ENCODE measurements around the gene AP1AR.
A peak's percentile ranks its signal among the peaks of the same experiment; 100 is the strongest.

DNA sequence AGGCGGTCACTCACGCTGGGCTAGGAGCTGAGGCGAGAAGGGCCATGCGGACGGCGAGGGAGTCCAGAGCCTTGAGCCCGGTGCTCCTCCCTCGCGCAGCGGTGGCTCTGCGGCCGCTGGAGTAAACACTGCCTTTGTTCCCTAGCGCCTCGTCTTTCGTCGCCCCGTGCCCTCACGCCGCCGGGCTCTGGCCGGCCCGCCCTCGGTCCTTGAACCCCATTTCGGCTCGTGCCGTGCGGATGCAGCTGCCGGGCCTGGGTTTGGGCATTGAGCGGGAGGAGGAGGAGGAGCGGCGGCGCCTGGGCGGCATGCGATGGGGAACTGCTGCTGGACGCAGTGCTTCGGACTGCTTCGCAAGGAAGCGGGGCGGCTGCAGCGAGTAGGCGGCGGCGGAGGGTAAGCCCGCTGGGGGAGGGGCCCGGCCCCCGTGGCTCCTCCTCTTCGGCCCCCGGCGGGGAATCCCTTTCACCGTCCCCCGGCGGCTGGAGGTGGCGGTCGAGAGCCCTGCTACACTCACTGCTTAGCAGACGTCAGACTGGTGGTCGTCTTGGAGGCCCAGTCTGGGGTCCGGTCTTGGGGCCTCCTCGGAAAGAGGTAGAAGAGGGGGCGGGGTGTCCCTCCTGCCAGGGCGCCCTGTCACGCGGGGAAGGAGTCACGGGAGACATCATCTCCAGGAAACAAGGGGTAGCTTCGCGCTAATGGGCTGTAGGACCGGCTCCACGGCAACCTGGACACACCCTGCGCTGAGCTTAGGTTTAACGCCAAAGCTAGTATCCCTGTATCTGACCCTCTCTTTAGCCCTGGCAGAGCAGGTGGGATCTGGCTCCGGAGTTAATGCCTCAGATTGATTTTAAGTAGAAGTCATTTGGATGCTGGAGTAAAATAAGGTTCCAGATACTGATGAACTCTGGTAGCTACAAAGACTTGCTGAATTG lies at the start of gene AP1AR:
- TF ChIP-seq, protein P1, sequence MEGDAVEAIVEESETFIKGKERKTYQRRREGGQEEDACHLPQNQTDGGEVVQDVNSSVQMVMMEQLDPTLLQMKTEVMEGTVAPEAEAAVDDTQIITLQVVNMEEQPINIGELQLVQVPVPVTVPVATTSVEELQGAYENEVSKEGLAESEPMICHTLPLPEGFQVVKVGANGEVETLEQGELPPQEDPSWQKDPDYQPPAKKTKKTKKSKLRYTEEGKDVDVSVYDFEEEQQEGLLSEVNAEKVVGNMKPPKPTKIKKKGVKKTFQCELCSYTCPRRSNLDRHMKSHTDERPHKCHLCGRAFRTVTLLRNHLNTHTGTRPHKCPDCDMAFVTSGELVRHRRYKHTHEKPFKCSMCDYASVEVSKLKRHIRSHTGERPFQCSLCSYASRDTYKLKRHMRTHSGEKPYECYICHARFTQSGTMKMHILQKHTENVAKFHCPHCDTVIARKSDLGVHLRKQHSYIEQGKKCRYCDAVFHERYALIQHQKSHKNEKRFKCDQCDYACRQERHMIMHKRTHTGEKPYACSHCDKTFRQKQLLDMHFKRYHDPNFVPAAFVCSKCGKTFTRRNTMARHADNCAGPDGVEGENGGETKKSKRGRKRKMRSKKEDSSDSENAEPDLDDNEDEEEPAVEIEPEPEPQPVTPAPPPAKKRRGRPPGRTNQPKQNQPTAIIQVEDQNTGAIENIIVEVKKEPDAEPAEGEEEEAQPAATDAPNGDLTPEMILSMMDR (IDR thresholded peaks at IDR 0.05; ENCODE audit: low read depth, low read length) = peak; percentile 25
- TF ChIP-seq POLR2A (IDR thresholded peaks at IDR 0.05; ENCODE audit: extremely low read depth, insufficient read length) (peak; percentile 78), MYC (IDR thresholded peaks at IDR 0.05; ENCODE audit: low read depth, low read length) (0 out of 2 replicates have a peak, but pooled peaks have one; percentile 1)
- TF ChIP-seq, protein P2, sequence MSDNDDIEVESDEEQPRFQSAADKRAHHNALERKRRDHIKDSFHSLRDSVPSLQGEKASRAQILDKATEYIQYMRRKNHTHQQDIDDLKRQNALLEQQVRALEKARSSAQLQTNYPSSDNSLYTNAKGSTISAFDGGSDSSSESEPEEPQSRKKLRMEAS (IDR thresholded peaks at IDR 0.05; ENCODE audit: low read depth, low read length) = no peak; the same call in 1 of the 2 replicates
